T-helper 2 cell treated with Interferon-gamma antibody and Interleukin-4, amounts not matched to agents 5 μg/mL and 100 μg/mL, for 36 hours (primary cell): ENCODE measurements around the gene NAGA.
"Not testable (repeated sequence)": the region's sequence is repeated elsewhere in the genome, so short reads cannot be mapped to it uniquely, and the experiment has no call there.

Experiments
- DNase-seq: peaks from one replicate; pipeline ENCODE4 v3.0.0; 2021; ENCODE audit warnings: low spot score
- H3K27ac Mint-ChIP-seq: one replicate; pipeline ENCODE4 v1.8.0; 2021; ENCODE audit warnings: mild to moderate bottlenecking, mixed read lengths
- H3K27me3 Mint-ChIP-seq: one replicate; pipeline ENCODE4 v1.8.0; 2021; ENCODE audit warnings: low read depth, mixed read lengths
- H3K36me3 Mint-ChIP-seq: one replicate; pipeline ENCODE4 v1.8.0; 2021; ENCODE audit warnings: low read depth, mixed read lengths
- H3K4me1 Mint-ChIP-seq: one replicate; pipeline ENCODE4 v1.8.0; 2021; ENCODE audit warnings: low read depth, mixed read lengths
- H3K4me3 Mint-ChIP-seq: one replicate; pipeline ENCODE4 v1.8.0; 2022; ENCODE audit warnings: mild to moderate bottlenecking, moderate library complexity, mixed read lengths
- H3K9me3 Mint-ChIP-seq: one replicate; pipeline ENCODE4 v1.8.0; 2021; ENCODE audit warnings: mixed read lengths

Gene NAGA

DNA sequence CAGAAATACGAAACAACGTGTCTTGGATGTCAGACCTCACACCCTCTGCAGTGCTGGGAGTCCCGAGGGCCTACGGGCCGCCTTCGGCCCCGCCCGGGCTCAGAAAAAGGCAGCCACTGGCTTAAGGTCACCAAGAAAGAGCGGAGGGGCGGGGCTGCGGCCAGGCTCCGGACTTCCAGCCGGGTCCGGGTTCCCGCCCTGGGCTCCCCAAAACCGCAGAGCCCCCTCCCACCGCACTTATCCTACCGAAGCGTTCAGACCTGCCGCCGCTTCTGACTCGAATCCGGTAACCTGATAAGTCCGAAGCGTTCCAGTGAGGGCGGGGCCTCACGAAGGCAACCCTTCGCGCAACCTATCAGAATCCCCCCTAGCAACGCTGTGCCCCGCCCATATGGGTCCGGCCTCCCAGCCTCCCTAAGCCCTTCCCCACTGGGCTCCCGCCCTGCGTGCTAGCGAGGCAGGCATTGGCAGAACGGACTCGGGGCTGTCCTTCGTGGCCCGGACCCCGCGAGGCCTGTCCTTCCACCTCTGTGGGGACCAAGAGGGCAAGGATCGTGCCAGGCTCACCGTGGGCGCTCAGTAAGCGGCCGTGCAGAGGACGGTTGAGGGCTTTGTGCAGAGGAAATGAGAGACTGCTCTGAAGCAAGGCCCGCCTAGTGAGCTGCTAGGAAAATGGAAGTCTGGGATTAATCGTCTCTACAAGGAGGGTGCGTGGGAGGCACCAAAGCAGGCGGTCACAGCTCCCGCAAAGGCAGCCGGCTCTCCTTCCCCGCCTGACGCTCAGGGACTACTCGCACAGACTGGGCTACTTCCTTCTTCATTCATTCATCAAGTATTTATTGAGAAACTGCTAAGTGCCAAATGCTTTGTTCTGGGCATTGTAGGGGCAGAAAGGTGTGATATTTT is at the start of gene NAGA:
Gene NAGA, minus strand, starts transcription at position 296 of the 906 bp plus-strand sequence. CDS start 515 bp downstream, outside the sequence.
- Mint-ChIP-seq H3K36me3 (peaks cover 19% of the 10 kb centered on the region), H3K4me3 (peak within 1 kb of the TSS; percentile 93), H3K9me3 (no peaks in the 10 kb centered on the region), H3K4me1 (peaks cover 34% of the 10 kb centered on the region), H3K27me3 (no peaks in the 10 kb centered on the region), H3K27ac (peak within 1 kb of the TSS; percentile 95)
- DNase-seq = peak; percentile 93

DNA sequence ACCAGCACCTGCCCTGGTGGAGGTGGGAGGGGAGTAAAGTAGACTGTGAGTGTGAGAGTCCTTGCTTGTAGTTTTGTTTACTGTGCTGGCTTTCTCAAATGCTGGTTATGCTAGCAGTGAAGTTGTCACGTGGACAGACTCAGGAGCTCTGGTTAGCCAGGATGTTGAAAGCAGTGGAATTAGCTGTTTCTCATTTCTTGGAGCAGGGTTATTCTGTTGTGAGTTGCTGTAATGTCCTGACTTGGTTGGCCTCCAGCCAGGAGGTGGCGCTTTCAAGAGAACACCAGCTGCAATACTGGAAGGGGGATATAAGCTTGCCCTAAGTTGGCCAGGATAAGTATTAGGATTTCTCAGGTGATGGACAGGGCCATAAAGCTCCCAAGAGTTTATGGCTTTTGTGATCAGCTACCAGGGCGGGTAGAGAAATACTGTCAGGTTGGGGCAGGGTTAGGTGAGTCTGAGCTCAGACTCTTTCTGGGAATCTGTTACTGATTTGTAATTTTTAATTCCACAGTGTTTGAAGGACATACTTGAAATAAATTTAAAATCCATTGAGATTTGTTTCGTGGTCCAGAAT is 46.3 kb upstream of the NAGA start:
- Mint-ChIP-seq H3K4me1 (peaks cover 27% of the 10 kb centered on the region), H3K36me3 (peaks cover 35% of the 10 kb centered on the region), H3K4me3 (no peak overlapping the region), H3K9me3 (peaks cover 33% of the 10 kb centered on the region), H3K27ac (no peak overlapping the region), H3K27me3 (no peaks in the 10 kb centered on the region)
- DNase-seq = no peak

DNA sequence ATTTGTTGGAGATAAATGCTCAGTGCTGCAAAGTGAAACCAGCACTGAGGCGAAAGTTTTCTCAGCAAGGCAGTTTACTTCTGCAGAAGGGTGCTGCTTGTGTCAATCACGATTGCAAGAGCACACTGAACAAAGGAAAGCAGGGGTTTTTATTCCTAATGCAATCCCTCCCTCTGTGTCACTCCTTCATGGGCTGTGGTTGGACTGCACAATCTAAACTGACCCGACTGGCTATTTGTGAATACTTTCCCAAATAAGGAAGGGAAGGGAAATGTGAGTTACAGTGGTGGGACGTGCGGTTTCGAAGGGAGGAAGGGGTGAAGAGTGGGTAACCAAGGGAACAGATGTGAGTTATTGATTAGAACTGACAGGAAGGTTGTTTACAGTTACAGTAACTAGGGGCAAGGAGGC is 44.8 kb upstream of the NAGA start:
- Mint-ChIP-seq H3K9me3 (peaks cover 33% of the 10 kb centered on the region), H3K36me3 (peaks cover 31% of the 10 kb centered on the region), H3K4me1 (peaks cover 13% of the 10 kb centered on the region)
- not testable (repeated sequence) for H3K27ac Mint-ChIP-seq, DNase-seq, H3K27me3 Mint-ChIP-seq, H3K4me3 Mint-ChIP-seq

DNA sequence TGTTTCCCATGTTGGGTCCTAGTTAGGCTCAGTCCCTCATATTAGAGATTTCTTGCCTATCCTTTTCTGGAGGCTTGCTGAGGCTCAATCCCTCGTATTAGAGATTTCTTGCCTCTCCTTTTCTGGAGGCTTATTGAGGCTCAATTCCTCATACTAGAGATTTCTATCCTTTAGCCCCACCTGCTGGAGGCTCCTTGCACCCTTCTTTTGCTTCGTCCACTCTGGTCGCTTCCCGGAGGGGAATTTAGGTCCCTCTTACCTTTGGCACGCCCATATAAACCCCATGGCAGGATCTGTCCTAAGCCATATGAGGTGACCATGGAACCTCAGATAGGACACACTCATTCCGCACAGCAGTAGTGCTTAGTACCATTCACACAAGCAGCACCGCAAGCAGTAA is 44.1 kb upstream of the NAGA start:
- Mint-ChIP-seq H3K27me3 (no peaks in the 10 kb centered on the region), H3K4me1 (peaks cover 7% of the 10 kb centered on the region), H3K4me3 (no peak overlapping the region), H3K36me3 (peaks cover 31% of the 10 kb centered on the region), H3K9me3 (peaks cover 33% of the 10 kb centered on the region), H3K27ac (no peak overlapping the region)
- no peak for DNase-seq

DNA sequence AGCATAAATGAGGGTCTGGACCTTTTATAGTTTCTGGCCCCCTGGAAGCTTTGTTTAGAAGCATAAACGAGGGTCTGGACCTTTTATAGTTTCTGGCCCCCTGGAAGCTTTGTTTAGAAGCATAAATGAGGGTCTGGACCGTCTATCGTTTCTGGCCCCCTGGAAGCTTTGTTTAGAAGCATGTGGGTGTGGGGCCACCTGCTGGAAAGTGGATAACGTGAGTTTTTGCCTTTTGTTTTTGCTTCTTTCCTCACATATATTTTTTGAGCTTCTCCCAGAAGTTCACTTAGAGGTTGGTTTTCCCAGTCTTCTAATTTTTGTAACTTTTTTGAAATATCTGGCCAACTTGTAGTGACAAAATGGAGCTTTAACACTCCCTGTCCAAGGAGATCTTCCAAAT is 42.2 kb upstream of the NAGA start:
- H3K4me1 Mint-ChIP-seq, H3K27ac Mint-ChIP-seq, DNase-seq, H3K4me3 Mint-ChIP-seq, H3K27me3 Mint-ChIP-seq: not testable (repeated sequence)
- peaks cover 33% of the 10 kb centered on the region for H3K9me3 Mint-ChIP-seq
- peaks cover 27% of the 10 kb centered on the region for H3K36me3 Mint-ChIP-seq

DNA sequence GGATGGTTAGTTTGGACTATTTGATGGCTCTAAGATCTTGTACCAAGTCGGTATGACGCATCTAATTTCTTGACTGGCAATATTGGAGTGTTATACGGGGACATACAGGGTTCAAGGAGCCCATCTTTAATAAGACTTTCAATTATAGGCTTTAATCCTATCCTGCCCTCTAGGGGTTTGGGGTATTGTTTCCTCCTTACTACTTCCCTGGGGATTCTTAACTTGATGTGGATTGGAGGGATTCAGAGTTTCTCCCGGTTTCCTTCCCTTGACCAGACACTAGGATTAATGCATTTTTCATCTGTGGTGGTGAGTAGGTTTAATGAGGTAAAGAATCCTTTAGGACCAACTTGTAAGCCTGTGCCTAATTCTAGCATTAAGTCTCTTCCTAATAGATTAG is 41.2 kb upstream of the NAGA start:
- Mint-ChIP-seq H3K4me1 (no peaks in the 10 kb centered on the region), H3K36me3 (peaks cover 21% of the 10 kb centered on the region), H3K4me3 (no peak overlapping the region), H3K27ac (no peak overlapping the region), H3K27me3 (no peaks in the 10 kb centered on the region), H3K9me3 (peaks cover 27% of the 10 kb centered on the region)
- DNase-seq = no peak

GRCh38 chr22:42108848-42109247 is 38.2 kb upstream of the NAGA start:
- Mint-ChIP-seq H3K4me1 (no peaks in the 10 kb centered on the region), H3K36me3 (peaks cover 3% of the 10 kb centered on the region), H3K4me3 (no peak overlapping the region), H3K9me3 (peaks cover 18% of the 10 kb centered on the region), H3K27me3 (no peaks in the 10 kb centered on the region), H3K27ac (no peak overlapping the region)
- DNase-seq = no peak

GRCh38 chr22:42104332-42104860 is 33.8 kb upstream of the NAGA start:
- H3K4me3 Mint-ChIP-seq, H3K27ac Mint-ChIP-seq, H3K4me1 Mint-ChIP-seq, DNase-seq, H3K27me3 Mint-ChIP-seq: not testable (repeated sequence)
- H3K9me3 Mint-ChIP-seq = peaks cover 38% of the 10 kb centered on the region
- H3K36me3 Mint-ChIP-seq = peaks cover 15% of the 10 kb centered on the region

- H3K4me1 Mint-ChIP-seq = no peaks in the 10 kb centered on the region
- H3K36me3 Mint-ChIP-seq = peaks cover 19% of the 10 kb centered on the region
- no peak for DNase-seq
- no peak overlapping the region for H3K27ac Mint-ChIP-seq
- H3K4me3 Mint-ChIP-seq = no peak overlapping the region
- no peaks in the 10 kb centered on the region for H3K27me3 Mint-ChIP-seq
- peaks cover 41% of the 10 kb centered on the region for H3K9me3 Mint-ChIP-seq
These were observed 30.6 kb upstream of the NAGA start for GRCh38 chr22:42101199-42101598.

DNA sequence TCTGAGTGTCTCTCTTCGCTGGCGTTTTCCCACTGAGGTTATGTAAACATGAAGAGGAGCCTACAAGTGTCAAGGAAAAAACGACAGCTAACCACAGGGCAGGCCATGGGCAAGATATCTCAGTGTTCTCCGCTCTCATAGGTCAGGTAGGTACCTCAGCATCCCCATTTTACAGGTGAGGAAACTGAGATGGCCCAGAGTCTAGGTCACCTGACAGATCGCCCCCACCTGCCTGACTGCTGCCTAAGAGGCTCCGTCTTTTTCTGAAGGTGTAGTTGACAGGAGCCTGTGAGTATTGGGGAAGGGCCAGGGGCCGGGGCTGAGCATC is 20.8 kb upstream of the NAGA start:
- H3K4me3 Mint-ChIP-seq = peak overlapping the region; percentile 98
- peaks cover 3% of the 10 kb centered on the region for H3K9me3 Mint-ChIP-seq
- peaks cover 33% of the 10 kb centered on the region for H3K36me3 Mint-ChIP-seq
- peaks cover 21% of the 10 kb centered on the region for H3K4me1 Mint-ChIP-seq
- no peaks in the 10 kb centered on the region for H3K27me3 Mint-ChIP-seq
- no peak for DNase-seq
- H3K27ac Mint-ChIP-seq = peak overlapping the region; percentile 100

GRCh38 chr22:42090596-42091454 is 20.2 kb upstream of the NAGA start, which contains the start of gene NDUFA6:
NDUFA6 (minus strand) TSS chr22:42090772; CDS start chr22:42090744, 28 bp downstream.
- Mint-ChIP-seq H3K36me3 (peaks cover 39% of the 10 kb centered on the region), H3K4me3 (peak within 1 kb of the TSS; percentile 98), H3K9me3 (peaks cover 3% of the 10 kb centered on the region), H3K4me1 (peaks cover 21% of the 10 kb centered on the region), H3K27me3 (no peaks in the 10 kb centered on the region), H3K27ac (peak within 1 kb of the TSS; percentile 100)
- peak; percentile 99 for DNase-seq

GRCh38 chr22:42086051-42086450 is 15.4 kb upstream of the NAGA start:
- no peak for DNase-seq
- Mint-ChIP-seq H3K27ac (no peak overlapping the region), H3K4me3 (no peak overlapping the region), H3K9me3 (peaks cover 3% of the 10 kb centered on the region), H3K36me3 (peaks cover 65% of the 10 kb centered on the region), H3K27me3 (no peaks in the 10 kb centered on the region), H3K4me1 (peaks cover 17% of the 10 kb centered on the region)

DNA sequence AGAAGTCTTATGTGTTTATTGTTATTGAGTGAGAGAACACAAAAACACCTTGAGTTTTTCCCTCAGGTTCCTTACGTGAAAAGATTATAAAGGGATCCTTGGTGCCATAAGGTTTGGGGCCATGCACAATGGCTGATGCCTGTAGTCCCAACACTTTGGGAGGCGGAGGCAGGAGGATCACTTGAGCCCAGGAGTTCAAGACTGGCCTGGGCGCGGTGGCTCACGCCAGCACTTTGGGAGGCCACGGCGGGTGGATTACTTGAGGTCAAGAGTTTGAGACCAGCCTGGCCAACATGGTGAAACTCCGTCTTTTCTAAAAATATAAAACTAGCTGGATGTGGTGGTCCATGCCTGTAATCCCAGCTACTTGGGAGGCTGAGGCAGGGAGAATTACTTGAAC is 14.3 kb upstream of the NAGA start:
- no peaks in the 10 kb centered on the region for H3K27me3 Mint-ChIP-seq
- H3K36me3 Mint-ChIP-seq = peaks cover 64% of the 10 kb centered on the region
- no peak for DNase-seq
- H3K9me3 Mint-ChIP-seq = peaks cover 3% of the 10 kb centered on the region
- no peak overlapping the region for H3K27ac Mint-ChIP-seq
- peaks cover 22% of the 10 kb centered on the region for H3K4me1 Mint-ChIP-seq
- no peak overlapping the region for H3K4me3 Mint-ChIP-seq
